ENCODE data around the gene DENND1A. TPM values are rescaled to one million over a fixed set of nuclear protein-coding genes. Genes with fewer than 3 reads are reported as not detected.

DENND1A gene
- total RNA-seq, 2 experiments from 2014 or later: 12.2 to 14.5 TPM

- no peak overlapping the region for H3K27ac Mint-ChIP-seq
- H3K27me3 Mint-ChIP-seq: no peaks in the 10 kb centered on the region
- no peak overlapping the region for H3K4me3 Mint-ChIP-seq
- DNase-seq: no peak
- ATAC-seq: no peak
- peaks cover 5% of the 10 kb centered on the region for H3K9me3 Mint-ChIP-seq (ENCODE audit: low read depth)
- H3K4me1 Mint-ChIP-seq: no peaks in the 10 kb centered on the region
- peaks cover 6% of the 10 kb centered on the region for H3K36me3 Mint-ChIP-seq
- CTCF ChIA-PET: no interaction called here
Measured at GRCh38 chr9:123716339-123716945, 213.5 kb downstream of the DENND1A start.

- ATAC-seq: no peak
- no peak overlapping the region for H3K4me3 Mint-ChIP-seq
Measured at GRCh38 chr9:123715258-123715657, 214.7 kb downstream of the DENND1A start.

GRCh38 chr9:123713282-123713681 is 216.6 kb downstream of the DENND1A start:
- no peak overlapping the region for H3K4me3 Mint-ChIP-seq
- no peaks in the 10 kb centered on the region for H3K9me3 Mint-ChIP-seq (ENCODE audit: low read depth)
- ATAC-seq (no peak), DNase-seq (no peak)
- no peaks in the 10 kb centered on the region for H3K27me3 Mint-ChIP-seq
- H3K36me3 Mint-ChIP-seq: no peaks in the 10 kb centered on the region
- CTCF ChIA-PET: no interaction called here
- no peaks in the 10 kb centered on the region for H3K4me1 Mint-ChIP-seq
- no peak overlapping the region for H3K27ac Mint-ChIP-seq

More at GRCh38 chr9:123715258-123715657, 214.7 kb downstream of the DENND1A start:
- DNase-seq: no peak
- no peaks in the 10 kb centered on the region for H3K9me3 Mint-ChIP-seq (ENCODE audit: low read depth)
- peaks cover 3% of the 10 kb centered on the region for H3K36me3 Mint-ChIP-seq
- H3K27ac Mint-ChIP-seq: no peak overlapping the region
- CTCF ChIA-PET: interaction anchor here (1.2 kb wide), 1 partner anchor 9 kb away, joined by 3 read pairs; no protein-coding TSS in a partner anchor
- no peaks in the 10 kb centered on the region for H3K4me1 Mint-ChIP-seq
- no peaks in the 10 kb centered on the region for H3K27me3 Mint-ChIP-seq

GRCh38 chr9:123712399-123712798 is 217.5 kb downstream of the DENND1A start:
- ATAC-seq (no peak), DNase-seq (no peak)
- no peak overlapping the region for H3K4me3 Mint-ChIP-seq
- CTCF ChIA-PET: no interaction called here
- no peaks in the 10 kb centered on the region for H3K36me3 Mint-ChIP-seq
- no peak overlapping the region for H3K27ac Mint-ChIP-seq
- H3K9me3 Mint-ChIP-seq (ENCODE audit: low read depth): no peaks in the 10 kb centered on the region
- no peaks in the 10 kb centered on the region for H3K27me3 Mint-ChIP-seq
- H3K4me1 Mint-ChIP-seq: no peaks in the 10 kb centered on the region

GRCh38 chr9:123710299-123710698 is 219.6 kb downstream of the DENND1A start:
- Mint-ChIP-seq H3K36me3 (peaks cover 1% of the 10 kb centered on the region), H3K9me3 (ENCODE audit: low read depth) (peaks cover 3% of the 10 kb centered on the region), H3K27me3 (no peaks in the 10 kb centered on the region), H3K4me3 (no peak overlapping the region), H3K27ac (no peak overlapping the region), H3K4me1 (no peaks in the 10 kb centered on the region)
- ATAC-seq (no peak), DNase-seq (no peak)
- CTCF ChIA-PET: no interaction called here

GRCh38 chr9:123702483-123702882 is 227.4 kb downstream of the DENND1A start:
- CTCF ChIA-PET: interaction anchor here (1.1 kb wide), 1 partner anchor 15 kb away, joined by 3 read pairs; no protein-coding TSS in a partner anchor

GRCh38 chr9:123697686-123698085 is 232.2 kb downstream of the DENND1A start:
- CTCF ChIA-PET: no interaction called here

More at GRCh38 chr9:123702483-123702882, 227.4 kb downstream of the DENND1A start:
- no peaks in the 10 kb centered on the region for H3K4me1 Mint-ChIP-seq
- peaks cover 11% of the 10 kb centered on the region for H3K36me3 Mint-ChIP-seq
- no peak overlapping the region for H3K4me3 Mint-ChIP-seq
- H3K9me3 Mint-ChIP-seq (ENCODE audit: low read depth): peaks cover 20% of the 10 kb centered on the region
- DNase-seq: no peak
- H3K27me3 Mint-ChIP-seq: no peaks in the 10 kb centered on the region
- no peak overlapping the region for H3K27ac Mint-ChIP-seq
- ATAC-seq: no peak

GRCh38 chr9:123696476-123696875 is 233.4 kb downstream of the DENND1A start:
- Mint-ChIP-seq H3K4me3 (no peak overlapping the region), H3K36me3 (peaks cover 3% of the 10 kb centered on the region), H3K27ac (no peak overlapping the region), H3K9me3 (ENCODE audit: low read depth) (peaks cover 2% of the 10 kb centered on the region), H3K4me1 (no peaks in the 10 kb centered on the region), H3K27me3 (no peaks in the 10 kb centered on the region)
- DNase-seq (no peak), ATAC-seq (no peak)
- CTCF ChIA-PET: no interaction called here

More at GRCh38 chr9:123697686-123698085, 232.2 kb downstream of the DENND1A start:
- peaks cover 11% of the 10 kb centered on the region for H3K9me3 Mint-ChIP-seq (ENCODE audit: low read depth)
- H3K4me3 Mint-ChIP-seq: no peak overlapping the region
- peaks cover 6% of the 10 kb centered on the region for H3K36me3 Mint-ChIP-seq
- H3K27ac Mint-ChIP-seq: no peak overlapping the region
- ATAC-seq (no peak), DNase-seq (no peak)
- H3K4me1 Mint-ChIP-seq: no peaks in the 10 kb centered on the region
- H3K27me3 Mint-ChIP-seq: no peaks in the 10 kb centered on the region

GRCh38 chr9:123695386-123695785 is 234.5 kb downstream of the DENND1A start:
- Mint-ChIP-seq H3K27ac (no peak overlapping the region), H3K4me3 (no peak overlapping the region), H3K36me3 (peaks cover 3% of the 10 kb centered on the region), H3K9me3 (ENCODE audit: low read depth) (no peaks in the 10 kb centered on the region), H3K4me1 (no peaks in the 10 kb centered on the region), H3K27me3 (no peaks in the 10 kb centered on the region)
- no peak for ATAC-seq
- CTCF ChIA-PET: no interaction called here
- DNase-seq: no peak

GRCh38 chr9:123691765-123692303 is 238.1 kb downstream of the DENND1A start:
- no peak overlapping the region for H3K4me3 Mint-ChIP-seq
- no peaks in the 10 kb centered on the region for H3K27me3 Mint-ChIP-seq
- H3K27ac Mint-ChIP-seq: no peak overlapping the region
- no peaks in the 10 kb centered on the region for H3K9me3 Mint-ChIP-seq (ENCODE audit: low read depth)
- DNase-seq (no peak), ATAC-seq (no peak)
- H3K36me3 Mint-ChIP-seq: no peaks in the 10 kb centered on the region
- H3K4me1 Mint-ChIP-seq: no peaks in the 10 kb centered on the region
- CTCF ChIA-PET: no interaction called here

- Mint-ChIP-seq H3K4me3 (no peak overlapping the region), H3K27ac (no peak overlapping the region), H3K4me1 (peaks cover 2% of the 10 kb centered on the region), H3K27me3 (no peaks in the 10 kb centered on the region), H3K9me3 (ENCODE audit: low read depth) (no peaks in the 10 kb centered on the region), H3K36me3 (no peaks in the 10 kb centered on the region)
- ATAC-seq: no peak
- DNase-seq: no peak
- CTCF ChIA-PET: no interaction called here
Measured at GRCh38 chr9:123689701-123690428, 240.1 kb downstream of the DENND1A start.

GRCh38 chr9:123687246-123687751 is 242.6 kb downstream of the DENND1A start:
- Mint-ChIP-seq H3K27me3 (no peaks in the 10 kb centered on the region), H3K9me3 (ENCODE audit: low read depth) (no peaks in the 10 kb centered on the region), H3K36me3 (no peaks in the 10 kb centered on the region), H3K4me3 (no peak overlapping the region), H3K4me1 (peaks cover 10% of the 10 kb centered on the region), H3K27ac (no peak overlapping the region)
- CTCF ChIA-PET: interaction anchor here (1.1 to 1.3 kb wide), 2 partner anchors 15 to 144 kb away, joined by 3 to 5 read pairs; no protein-coding TSS in a partner anchor
- DNase-seq (no peak), ATAC-seq (no peak)

- H3K27me3 Mint-ChIP-seq: no peaks in the 10 kb centered on the region
- no peak overlapping the region for H3K27ac Mint-ChIP-seq
- CTCF ChIA-PET: interaction anchor here (1.3 kb wide), 1 partner anchor 143 kb away, joined by 5 read pairs; no protein-coding TSS in a partner anchor
- H3K4me3 Mint-ChIP-seq: no peak overlapping the region
- ATAC-seq (no peak), DNase-seq (no peak)
- no peaks in the 10 kb centered on the region for H3K9me3 Mint-ChIP-seq (ENCODE audit: low read depth)
- peaks cover 10% of the 10 kb centered on the region for H3K4me1 Mint-ChIP-seq
- no peaks in the 10 kb centered on the region for H3K36me3 Mint-ChIP-seq
Measured at GRCh38 chr9:123686829-123687192, 243.1 kb downstream of the DENND1A start.
